Neuronal stem cell (in vitro differentiated cells): Measurements from ENCODE around the gene TM4SF1.

Experiments
- DNase-seq: peaks from one replicate; pipeline ENCODE4 v3.0.0-alpha.2; 2013; ENCODE audit warnings: low spot score
- H2AFZ ChIP-seq: one replicate; pipeline ENCODE4 v1.6.1; 2013; ENCODE audit warnings: mild to moderate bottlenecking, low read length, inconsistent platforms
- H2AK5ac ChIP-seq: 2 replicates; pipeline ENCODE4 v1.6.1; 2013; ENCODE audit warnings: low read depth, mild to moderate bottlenecking, inconsistent platforms, low read length, moderate library complexity, mixed read lengths
- H2BK120ac ChIP-seq: 2 replicates; pipeline ENCODE4 v1.6.1; 2013; ENCODE audit warnings: low read depth, mild to moderate bottlenecking, inconsistent platforms, low read length, moderate library complexity, mixed read lengths
- H2BK12ac ChIP-seq: one replicate; pipeline ENCODE4 v1.6.1; 2013; ENCODE audit warnings: low read length, inconsistent platforms
- H2BK15ac ChIP-seq: 2 replicates; pipeline ENCODE4 v1.6.1; 2013; ENCODE audit warnings: mild to moderate bottlenecking, low read length, inconsistent platforms, mixed read lengths
- H2BK5ac ChIP-seq: one replicate; pipeline ENCODE4 v1.6.1; 2013; ENCODE audit warnings: inconsistent platforms, mild to moderate bottlenecking, low read length, moderate library complexity
- H3K14ac ChIP-seq: one replicate; pipeline ENCODE4 v1.6.1; 2013; ENCODE audit warnings: low read length, inconsistent platforms
- H3K18ac ChIP-seq: 2 replicates; pipeline ENCODE4 v1.6.1; 2013; ENCODE audit warnings: low read length, inconsistent platforms
- H3K23ac ChIP-seq: 2 replicates; pipeline ENCODE4 v1.6.1; 2013; ENCODE audit warnings: low read depth, mild to moderate bottlenecking, mixed read lengths, low read length, inconsistent platforms; ENCODE audit not compliant: poor library complexity
- H3K27ac ChIP-seq: replicated peaks from 3 replicates; pipeline ENCODE4 v1.5.1; 2013; ENCODE audit warnings: low read length, inconsistent platforms
- H3K27me3 ChIP-seq, 3 experiments: 2 replicates each; pipeline ENCODE4 v1.6.1; 2013; ENCODE audit warnings: low read length in 3 of 3, mild to moderate bottlenecking in 2 of 3, inconsistent platforms in 1 of 3, low read depth in 1 of 3, mixed read lengths in 1 of 3, moderate library complexity in 1 of 3; ENCODE audit not compliant: control insufficient read depth in 3 of 3, insufficient read depth in 3 of 3
- H3K36me3 ChIP-seq, 2 donors: replicated peaks in 1 of 2; 2 replicates each; pipeline ENCODE4 v1.6.1; 2013; ENCODE audit warnings: low read length in 2 of 2; ENCODE audit not compliant: control insufficient read depth in 2 of 2, insufficient read depth in 2 of 2
- H3K4ac ChIP-seq: 2 replicates; pipeline ENCODE4 v1.6.1; 2013; ENCODE audit warnings: inconsistent platforms, mild to moderate bottlenecking, low read length, moderate library complexity
- H3K4me1 ChIP-seq, 2 donors: 1 replicate in 1 of 2; 2 replicates in 1 of 2; pipeline ENCODE4 v1.6.1; 2013; ENCODE audit warnings: low read length in 2 of 2, low read depth in 1 of 2; ENCODE audit not compliant: control insufficient read depth in 2 of 2, insufficient read depth in 1 of 2
- H3K4me2 ChIP-seq: one replicate; pipeline ENCODE4 v1.6.1; 2013; ENCODE audit warnings: mild to moderate bottlenecking, low read length, inconsistent platforms; ENCODE audit not compliant: insufficient read depth, poor library complexity, severe bottlenecking
- H3K4me3 ChIP-seq, 2 donors: 2 replicates each; pipeline ENCODE4 v1.5.1; 2013; ENCODE audit warnings: low read length in 2 of 2, mild to moderate bottlenecking in 2 of 2, inconsistent platforms in 1 of 2, moderate library complexity in 1 of 2
- H3K79me1 ChIP-seq: one replicate; pipeline ENCODE4 v1.6.1; 2013; ENCODE audit warnings: low read depth, mild to moderate bottlenecking, inconsistent platforms, low read length, moderate library complexity
- H3K9ac ChIP-seq: one replicate; pipeline ENCODE4 v1.6.1; 2013; ENCODE audit warnings: mild to moderate bottlenecking, low read depth, low read length, inconsistent platforms; ENCODE audit not compliant: poor library complexity
- H3K9me3 ChIP-seq, 2 donors: replicated peaks in 1 of 2; 2 replicates each; pipeline versions ENCODE3 to v1.6.1; 2013; ENCODE audit warnings: low read length in 2 of 2, mild to moderate bottlenecking in 2 of 2, inconsistent platforms in 1 of 2, low read depth in 1 of 2, mixed read lengths in 1 of 2, moderate library complexity in 1 of 2; ENCODE audit not compliant: control insufficient read depth in 2 of 2, insufficient read depth in 1 of 2
- H4K8ac ChIP-seq: one replicate; pipeline ENCODE4 v1.6.1; 2013; ENCODE audit warnings: low read depth, mild to moderate bottlenecking, inconsistent platforms, low read length, moderate library complexity
- H4K91ac ChIP-seq: one replicate; pipeline ENCODE4 v1.6.1; 2013; ENCODE audit warnings: low read length, low read depth, mild to moderate bottlenecking, inconsistent platforms; ENCODE audit not compliant: poor library complexity
- WGBS, 2 donors: extraction: QIAGEN DNeasy Blood & Tissue Kit; methylation state at CpG; one replicate each; pipeline ENCODE4 v1.1.7; 2013; ENCODE audit warnings: missing lambda C conversion rate in 2 of 2, mixed read lengths in 1 of 2; ENCODE audit not compliant: insufficient read length in 2 of 2, insufficient replicate concordance in 1 of 2; ENCODE audit errors: extremely low coverage in 2 of 2; 5-methylcytosine and 5-hydroxymethylcytosine counted together

Gene TM4SF1

GRCh38 chr3:149396476-149396875, 19.0 kb upstream of the TM4SF1 start:
- Histone ChIP-seq H2BK15ac (no peak overlapping the region), H3K9ac (no peak overlapping the region), H3K4me3 (no peak overlapping the region), H3K4ac (no peak overlapping the region), H3K18ac (no peak overlapping the region), H4K91ac (no peak overlapping the region), H2BK5ac (no peak overlapping the region), H3K79me1 (no peaks in the 10 kb centered on the region), H3K14ac (no peak overlapping the region), H3K4me2 (no peak overlapping the region), H3K36me3 (no peaks in the 10 kb centered on the region), H4K8ac (no peak overlapping the region), H3K9me3 (no peaks in the 10 kb centered on the region), H2AFZ (no peak overlapping the region), H2BK12ac (no peak overlapping the region), H3K27me3 (no peaks in the 10 kb centered on the region), H3K4me1 (no peaks in the 10 kb centered on the region), H3K23ac (no peak overlapping the region), H2BK120ac (no peak overlapping the region), H3K27ac (no peak overlapping the region), H2AK5ac (no peak overlapping the region)
- DNase-seq = no peak
- whole genome bisulfite sequencing, 2 donors = no CpG with 5 or more reads among the region's 6 CpGs

- Histone ChIP-seq H3K27ac (no peak overlapping the region), H3K4me3 (no peak overlapping the region), H3K14ac (no peak overlapping the region), H3K9me3 (peaks cover 0 to 2% of the 10 kb centered on the region in 2 donors), H3K4ac (no peak overlapping the region), H2BK12ac (no peak overlapping the region), H3K4me1 (no peaks in the 10 kb centered on the region), H2AK5ac (no peak overlapping the region), H4K8ac (no peak overlapping the region), H3K18ac (no peak overlapping the region), H2BK120ac (no peak overlapping the region), H2BK15ac (no peak overlapping the region), H3K23ac (no peak overlapping the region), H2BK5ac (no peak overlapping the region), H3K36me3 (no peaks in the 10 kb centered on the region), H2AFZ (no peak overlapping the region), H3K79me1 (no peaks in the 10 kb centered on the region), H3K4me2 (no peak overlapping the region), H3K9ac (no peak overlapping the region), H4K91ac (no peak overlapping the region), H3K27me3 (no peaks in the 10 kb centered on the region)
- WGBS, 2 donors = no CpG with 5 or more reads among the region's 4 CpGs
- DNase-seq = no peak
Observed at GRCh38 chr3:149395107-149396089, 17.9 kb upstream of the TM4SF1 start.

- H2BK5ac ChIP-seq = no peak overlapping the region
- H3K27me3 ChIP-seq = no peaks in the 10 kb centered on the region
- H3K36me3 ChIP-seq = no peaks in the 10 kb centered on the region
- H3K4ac ChIP-seq = no peak overlapping the region
- H4K91ac ChIP-seq = no peak overlapping the region
- no peak overlapping the region for H2AK5ac ChIP-seq
- no peak overlapping the region for H4K8ac ChIP-seq
- WGBS, 2 donors = no CpG with 5 or more reads among the region's 4 CpGs
- no peaks in the 10 kb centered on the region for H3K4me1 ChIP-seq
- no peak overlapping the region for H2BK120ac ChIP-seq
- no peak overlapping the region for H2BK15ac ChIP-seq
- no peak overlapping the region for H2BK12ac ChIP-seq
- H3K14ac ChIP-seq = no peak overlapping the region
- H3K9ac ChIP-seq = no peak overlapping the region
- H3K27ac ChIP-seq = no peak overlapping the region
- no peak overlapping the region for H3K23ac ChIP-seq
- H3K4me2 ChIP-seq = no peak overlapping the region
- no peaks in the 10 kb centered on the region for H3K79me1 ChIP-seq
- H2AFZ ChIP-seq = no peak overlapping the region
- H3K18ac ChIP-seq = no peak overlapping the region
- H3K9me3 ChIP-seq = peaks cover 0 to 2% of the 10 kb centered on the region in 2 donors
- no peak overlapping the region for H3K4me3 ChIP-seq
- peak; percentile 35 for DNase-seq
Observed at GRCh38 chr3:149393345-149394160, 16.1 kb upstream of the TM4SF1 start.

GRCh38 chr3:149391960-149392359, 14.5 kb upstream of the TM4SF1 start:
- H4K91ac ChIP-seq = no peak overlapping the region
- H3K23ac ChIP-seq = no peak overlapping the region
- H2BK12ac ChIP-seq = no peak overlapping the region
- H2BK5ac ChIP-seq = no peak overlapping the region
- no peaks in the 10 kb centered on the region for H3K36me3 ChIP-seq
- H2AFZ ChIP-seq = no peak overlapping the region
- no peak overlapping the region for H3K4me2 ChIP-seq
- no peak for DNase-seq
- H3K79me1 ChIP-seq = no peaks in the 10 kb centered on the region
- no CpG with 5 or more reads among the region's 5 CpGs for WGBS, 2 donors
- no peak overlapping the region for H3K4ac ChIP-seq
- H3K18ac ChIP-seq = no peak overlapping the region
- H3K9ac ChIP-seq = no peak overlapping the region
- H2AK5ac ChIP-seq = no peak overlapping the region
- H3K4me3 ChIP-seq = no peak overlapping the region
- H3K4me1 ChIP-seq = no peaks in the 10 kb centered on the region
- no peak overlapping the region for H2BK120ac ChIP-seq
- H3K27me3 ChIP-seq = no peaks in the 10 kb centered on the region
- H3K9me3 ChIP-seq = peaks cover 0 to 2% of the 10 kb centered on the region in 2 donors
- no peak overlapping the region for H3K27ac ChIP-seq
- H3K14ac ChIP-seq = no peak overlapping the region
- no peak overlapping the region for H4K8ac ChIP-seq
- no peak overlapping the region for H2BK15ac ChIP-seq
